IPS-20b (cell line): ENCODE data around the gene INPP5K.
A peak's percentile ranks its signal among the peaks of the same experiment; 100 is the strongest.

ENCODE experiments used
- H3K27ac ChIP-seq: one replicate; pipeline ENCODE4 v1.5.1; 2013; ENCODE audit warnings: low read length
- H3K27me3 ChIP-seq: 2 replicates; pipeline ENCODE4 v1.6.1; 2013; ENCODE audit warnings: mild to moderate bottlenecking, low read length, inconsistent platforms; ENCODE audit not compliant: insufficient read depth
- H3K36me3 ChIP-seq: 2 replicates; pipeline ENCODE4 v1.6.1; 2013; ENCODE audit warnings: low read depth, mild to moderate bottlenecking, inconsistent platforms, low read length, moderate library complexity; ENCODE audit not compliant: insufficient read depth
- H3K4me1 ChIP-seq: 2 replicates; pipeline ENCODE4 v1.6.1; 2013; ENCODE audit warnings: mild to moderate bottlenecking, control low read depth, inconsistent platforms, low read length, moderate library complexity; ENCODE audit not compliant: insufficient read depth
- H3K4me3 ChIP-seq: 2 replicates; pipeline ENCODE4 v1.5.1; 2013; ENCODE audit warnings: mild to moderate bottlenecking, low read length, inconsistent platforms
- H3K9ac ChIP-seq: 2 replicates; pipeline ENCODE4 v1.6.1; 2013; ENCODE audit warnings: low read depth, mild to moderate bottlenecking, inconsistent platforms, low read length, moderate library complexity
- H3K9me3 ChIP-seq: 2 replicates; pipeline ENCODE4 v1.6.1; 2013; ENCODE audit warnings: mild to moderate bottlenecking, low read depth, low read length, inconsistent platforms; ENCODE audit not compliant: insufficient read depth

The INPP5K gene

GRCh38 chr17:1480747-1481465 lies 35.5 kb downstream of the INPP5K start:
- Histone ChIP-seq H3K27ac (no peak overlapping the region), H3K9me3 (no peaks in the 10 kb centered on the region), H3K4me3 (no peak overlapping the region), H3K9ac (no peak overlapping the region), H3K27me3 (no peaks in the 10 kb centered on the region; the same call in 1 of the 2 replicates), H3K4me1 (0 out of 2 replicates have a peak, but pooled peaks cover 5% of the 10 kb centered on the region), H3K36me3 (peaks cover 38% of the 10 kb centered on the region)

GRCh38 chr17:1478418-1478817 lies 38.0 kb downstream of the INPP5K start:
- Histone ChIP-seq H3K9me3 (no peaks in the 10 kb centered on the region), H3K27ac (no peak overlapping the region), H3K4me3 (no peak overlapping the region), H3K4me1 (no peaks in the 10 kb centered on the region), H3K36me3 (peaks cover 36% of the 10 kb centered on the region), H3K27me3 (no peaks in the 10 kb centered on the region), H3K9ac (no peak overlapping the region)

- Histone ChIP-seq H3K36me3 (peaks cover 22% of the 10 kb centered on the region), H3K27ac (no peak overlapping the region), H3K27me3 (no peaks in the 10 kb centered on the region), H3K9me3 (no peaks in the 10 kb centered on the region), H3K4me1 (no peaks in the 10 kb centered on the region), H3K9ac (no peak overlapping the region), H3K4me3 (no peak overlapping the region)
Observed at GRCh38 chr17:1475321-1475854, 41.0 kb downstream of the INPP5K start.

GRCh38 chr17:1474402-1475189 lies 41.8 kb downstream of the INPP5K start:
- no peaks in the 10 kb centered on the region for H3K4me1 ChIP-seq
- no peak overlapping the region for H3K9ac ChIP-seq
- H3K27ac ChIP-seq, result no peak overlapping the region
- H3K4me3 ChIP-seq, result no peak overlapping the region
- H3K9me3 ChIP-seq, result no peaks in the 10 kb centered on the region
- no peaks in the 10 kb centered on the region for H3K27me3 ChIP-seq
- H3K36me3 ChIP-seq, result peaks cover 21% of the 10 kb centered on the region

- Histone ChIP-seq H3K36me3 (peaks cover 28% of the 10 kb centered on the region), H3K9ac (no peak overlapping the region), H3K27me3 (no peaks in the 10 kb centered on the region), H3K4me3 (no peak overlapping the region), H3K4me1 (no peaks in the 10 kb centered on the region), H3K27ac (no peak overlapping the region), H3K9me3 (no peaks in the 10 kb centered on the region)
Observed at GRCh38 chr17:1473841-1474240, 42.6 kb downstream of the INPP5K start.

- Histone ChIP-seq H3K27me3 (no peaks in the 10 kb centered on the region), H3K9me3 (no peaks in the 10 kb centered on the region), H3K36me3 (peaks cover 29% of the 10 kb centered on the region), H3K4me1 (no peaks in the 10 kb centered on the region), H3K27ac (no peak overlapping the region), H3K9ac (no peak overlapping the region), H3K4me3 (no peak overlapping the region)
Observed at GRCh38 chr17:1473170-1473569, 43.2 kb downstream of the INPP5K start.

- Histone ChIP-seq H3K4me1 (no peaks in the 10 kb centered on the region), H3K27ac (no peak overlapping the region), H3K27me3 (no peaks in the 10 kb centered on the region), H3K36me3 (peaks cover 23% of the 10 kb centered on the region), H3K4me3 (peak overlapping the region; percentile 50; the same call in 1 of the 2 replicates), H3K9ac (no peak overlapping the region), H3K9me3 (no peaks in the 10 kb centered on the region)
Observed at GRCh38 chr17:1471911-1472821, 44.2 kb downstream of the INPP5K start.

GRCh38 chr17:1471490-1471889 lies 44.9 kb downstream of the INPP5K start:
- Histone ChIP-seq H3K36me3 (peaks cover 22% of the 10 kb centered on the region), H3K9ac (no peak overlapping the region), H3K27ac (no peak overlapping the region), H3K4me1 (no peaks in the 10 kb centered on the region), H3K4me3 (no peak overlapping the region; the same call in 1 of the 2 replicates), H3K9me3 (no peaks in the 10 kb centered on the region), H3K27me3 (no peaks in the 10 kb centered on the region)

GRCh38 chr17:1470755-1471462 lies 45.5 kb downstream of the INPP5K start:
- no peaks in the 10 kb centered on the region for H3K27me3 ChIP-seq
- no peak overlapping the region for H3K4me3 ChIP-seq
- H3K4me1 ChIP-seq, result no peaks in the 10 kb centered on the region
- no peak overlapping the region for H3K27ac ChIP-seq
- peaks cover 22% of the 10 kb centered on the region for H3K36me3 ChIP-seq
- H3K9me3 ChIP-seq, result no peaks in the 10 kb centered on the region
- H3K9ac ChIP-seq, result no peak overlapping the region

- H3K9ac ChIP-seq, result no peak overlapping the region
- no peaks in the 10 kb centered on the region for H3K9me3 ChIP-seq
- H3K36me3 ChIP-seq, result peaks cover 22% of the 10 kb centered on the region
- no peak overlapping the region for H3K4me3 ChIP-seq
- no peaks in the 10 kb centered on the region for H3K4me1 ChIP-seq
- H3K27ac ChIP-seq, result no peak overlapping the region
- no peaks in the 10 kb centered on the region for H3K27me3 ChIP-seq
Observed at GRCh38 chr17:1470071-1470754, 46.2 kb downstream of the INPP5K start.
